Amygdala (tissue), 56 donors: ENCODE results near the gene TUBA1C.

ENCODE experiments used
- DNase-seq, 56 donors: peaks; one replicate each; lab custom pipeline; 2025; lab: John Stamatoyannopoulos, UW

TUBA1C gene

GRCh38 chr12:49264873-49265792, at the start of gene TUBA1C:
Gene TUBA1C (plus strand): TSS chr12:49265082. CDS start chr12:49265182, 100 bp downstream.
- DNase-seq, result peak in 45 of 56 donors; percentile 4 to 71 (median 35)

DNA sequence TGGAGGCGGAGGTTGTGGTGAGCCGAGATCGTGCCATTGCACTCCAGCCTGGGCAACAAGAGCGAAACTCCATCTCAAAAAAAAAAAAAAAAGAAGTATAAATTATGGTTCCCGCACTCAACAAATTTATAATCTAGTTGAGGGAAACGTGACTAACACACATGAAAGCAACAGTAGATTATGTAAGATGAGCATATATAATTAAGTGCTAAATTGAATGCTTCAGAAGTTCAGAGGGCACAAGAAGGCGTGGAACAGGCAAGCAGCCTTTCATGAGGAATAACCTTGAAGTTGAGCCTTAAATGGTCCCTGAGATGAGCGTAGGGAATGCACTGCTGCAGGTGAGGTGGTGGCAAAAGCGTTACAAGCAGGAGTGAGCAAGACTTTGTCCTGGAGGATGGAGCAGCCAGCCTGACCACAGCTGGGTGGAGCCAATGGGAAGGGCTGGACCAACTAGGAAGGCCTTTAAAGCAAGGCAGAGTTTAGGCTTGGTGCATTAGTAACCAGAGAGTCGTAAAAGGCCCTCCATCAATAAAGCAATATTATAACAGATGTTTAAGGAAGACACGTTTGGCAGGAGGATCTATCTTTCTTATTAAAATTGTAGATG, 45.4 kb upstream of the TUBA1C start:
- no peak for DNase-seq

- DNase-seq, result no peak
These were observed 43.9 kb upstream of the TUBA1C start for GRCh38 chr12:49220972-49221371.

DNA sequence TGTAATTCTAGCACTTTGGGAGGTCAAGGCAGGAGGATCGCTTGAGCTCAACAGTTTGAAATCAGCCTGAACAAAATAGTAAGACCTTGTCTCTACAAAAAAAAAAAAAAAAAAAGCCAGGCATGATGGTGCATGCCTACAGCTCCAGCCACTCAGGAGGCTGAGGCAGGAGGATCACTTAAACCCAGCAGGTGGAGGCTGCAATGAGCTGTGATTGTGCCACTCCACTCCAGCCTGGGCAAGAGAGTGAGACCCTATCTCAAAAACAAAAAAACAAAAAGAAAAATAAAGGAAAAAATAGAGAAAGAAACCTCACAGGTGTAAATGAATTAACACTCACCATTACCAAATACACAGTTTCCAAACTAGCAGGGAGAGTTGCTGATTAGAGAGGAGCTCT, 41.8 kb upstream of the TUBA1C start:
- no peak for DNase-seq

GRCh38 chr12:49223590-49224369, 41.1 kb upstream of the TUBA1C start:
- no peak for DNase-seq

GRCh38 chr12:49225576-49226166, 39.2 kb upstream of the TUBA1C start:
- no peak for DNase-seq

- peak in 2 of 56 donors; percentile 7 to 12 for DNase-seq
These were observed 37.2 kb upstream of the TUBA1C start for GRCh38 chr12:49227713-49228112.

GRCh38 chr12:49228653-49229052, 36.2 kb upstream of the TUBA1C start:
- no peak for DNase-seq

DNA sequence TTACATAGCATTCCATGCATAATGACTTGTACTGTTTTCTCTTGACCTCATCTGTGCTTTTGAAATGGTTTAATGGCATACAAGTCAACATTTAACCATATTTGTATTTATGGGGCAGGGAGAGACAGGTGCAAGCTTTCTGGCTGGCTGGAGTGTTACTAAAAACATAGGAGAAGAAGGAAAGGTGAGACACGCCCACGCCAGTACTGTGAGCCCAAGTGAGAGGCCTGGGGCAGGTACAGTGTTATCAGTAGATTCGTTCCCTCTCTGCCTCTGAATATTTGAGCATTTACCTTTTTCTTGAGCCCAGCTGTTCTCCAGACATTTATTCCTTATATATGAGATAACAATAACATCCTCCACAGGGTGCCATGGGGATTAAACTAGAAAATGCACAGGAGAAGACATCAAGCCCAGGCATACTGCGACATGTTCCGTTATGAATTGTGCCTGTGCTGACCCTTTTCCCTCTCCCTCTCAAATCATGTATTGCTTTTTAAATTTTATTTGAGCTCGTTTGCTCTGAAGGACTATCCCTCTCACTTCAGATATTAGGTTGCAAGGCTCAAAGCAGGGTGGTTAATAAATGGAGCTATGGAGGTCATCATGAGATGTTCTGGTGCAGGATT, 34.6 kb upstream of the TUBA1C start:
- no peak for DNase-seq

- DNase-seq, result no peak
These were observed 34.1 kb upstream of the TUBA1C start for GRCh38 chr12:49230805-49231194.

- DNase-seq, result peak in 2 of 56 donors; percentile 5 to 11
These were observed 32.8 kb upstream of the TUBA1C start for GRCh38 chr12:49231878-49232655.

GRCh38 chr12:49232940-49233841, 31.7 kb upstream of the TUBA1C start:
- DNase-seq, result peak in 53 of 56 donors; percentile 12 to 87 (median 61)

GRCh38 chr12:49233842-49234526, 30.9 kb upstream of the TUBA1C start:
- DNase-seq, result peak in 53 of 56 donors; percentile 18 to 84 (median 64)

DNA sequence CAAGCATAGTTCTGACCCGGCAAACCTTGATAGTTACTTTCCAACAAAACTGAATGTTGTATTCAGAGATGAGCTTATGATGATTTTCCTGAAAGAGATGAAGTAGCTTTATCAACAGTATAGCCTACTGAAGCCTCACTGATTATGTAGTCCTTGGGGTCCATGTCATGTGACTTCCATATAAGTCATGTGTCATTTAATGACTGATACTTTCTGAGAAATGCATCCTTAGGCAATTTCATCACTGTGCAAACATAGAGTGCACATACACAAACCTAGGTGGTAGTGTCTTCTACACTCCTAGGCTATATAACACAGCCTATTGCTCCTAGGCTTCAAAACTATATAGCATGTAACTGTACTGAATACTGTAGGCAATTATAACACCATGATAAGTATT, 28.5 kb upstream of the TUBA1C start:
- DNase-seq, result no peak

- no peak for DNase-seq
These were observed 21.3 kb upstream of the TUBA1C start for GRCh38 chr12:49243631-49244030.

DNA sequence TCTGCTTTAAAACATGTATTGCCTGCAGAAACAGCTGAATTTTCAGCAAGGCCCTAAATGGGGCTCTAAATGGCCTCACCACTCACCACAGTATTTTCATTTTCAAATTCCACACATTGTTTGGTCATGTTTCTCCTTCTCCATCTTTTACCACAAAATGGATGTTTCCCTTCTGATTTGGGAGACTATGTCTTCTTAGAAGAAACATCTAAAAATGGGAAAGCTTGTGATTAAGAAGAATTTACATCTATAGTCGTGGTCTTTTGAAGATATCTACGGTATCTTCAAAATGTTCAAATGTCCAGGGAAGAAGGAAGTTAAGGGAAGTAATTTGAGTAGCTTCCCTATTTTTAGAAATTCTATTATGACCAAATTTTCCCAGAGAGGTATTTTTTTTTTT, 20.7 kb upstream of the TUBA1C start:
- no peak for DNase-seq

DNA sequence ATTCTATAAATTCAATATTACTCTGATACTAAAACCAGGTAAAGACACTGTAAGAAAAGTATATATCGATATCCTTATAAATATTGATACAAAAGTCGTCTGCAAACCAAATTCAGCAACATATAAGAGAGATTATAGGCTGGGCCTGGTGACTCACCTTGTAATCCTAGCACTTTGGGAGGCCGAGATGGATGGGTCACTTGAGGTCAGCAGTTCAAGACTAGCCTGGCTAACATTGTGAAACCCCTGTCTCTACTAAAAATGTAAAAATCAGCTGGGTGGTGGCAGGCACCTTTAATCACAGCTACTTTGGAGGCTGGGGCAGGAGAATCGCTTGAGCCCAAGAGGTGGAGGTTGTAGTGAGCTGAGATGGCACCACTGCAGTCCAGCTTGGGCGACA, 13.5 kb upstream of the TUBA1C start:
- DNase-seq, result no peak
